GM12892 (cell line): ENCODE results near the gene GDPD5.

ENCODE experiments used
- POLR2A ChIP-seq: IDR thresholded peaks from 2 replicates; pipeline ENCODE4 v1.6.1; 2011; ENCODE audit warnings: low read depth, low read length, control low read depth
- POLR2AphosphoS5 ChIP-seq: IDR thresholded peaks from 2 replicates; pipeline ENCODE4 v1.6.1; 2011; ENCODE audit warnings: low read depth, low read length, control low read depth
- TAF1 ChIP-seq: IDR thresholded peaks from 2 replicates; pipeline ENCODE4 v1.6.1; 2011; ENCODE audit warnings: low read depth, mild to moderate bottlenecking, control low read depth, low read length, borderline replicate concordance

GRCh38 chr11:75482931-75483469, 42.7 kb downstream of the GDPD5 start:
- TF ChIP-seq POLR2A (no peak), POLR2AphosphoS5 (no peak), TAF1 (no peak)
